ENCODE results near the gene CDC16.

CDC16 gene

GRCh38 chr13:114304346-114305034, 69.8 kb downstream of the CDC16 start:
- DNase-seq, result no peak

GRCh38 chr13:114309086-114309485, 74.4 kb downstream of the CDC16 start:
- no peak for DNase-seq

- no peak for DNase-seq
Observed at GRCh38 chr13:114309806-114310410, 75.2 kb downstream of the CDC16 start.

- DNase-seq, result no peak
Observed at GRCh38 chr13:114310956-114311355, 76.3 kb downstream of the CDC16 start.

GRCh38 chr13:114311387-114311786, 76.7 kb downstream of the CDC16 start:
- DNase-seq, result no peak

GRCh38 chr13:114311908-114312307, 77.2 kb downstream of the CDC16 start:
- DNase-seq, result no peak

- DNase-seq, result peak in 1 of 3 donors; percentile 29
Observed at GRCh38 chr13:114313061-114313860, 78.6 kb downstream of the CDC16 start.

- DNase-seq, result peak; percentile 98 to 99 (median 98)
Observed at GRCh38 chr13:114314074-114314912, 79.6 kb downstream of the CDC16 start, which contains the start of gene CHAMP1. Gene CHAMP1 (plus strand): TSS chr13:114314503. CDS start chr13:114323843, 9,340 bp downstream.

- DNase-seq, result no peak
Observed at GRCh38 chr13:114315074-114315785, 80.5 kb downstream of the CDC16 start.

- no peak for DNase-seq
Observed at GRCh38 chr13:114318624-114319023, 83.9 kb downstream of the CDC16 start.

GRCh38 chr13:114319441-114319913, 84.8 kb downstream of the CDC16 start:
- DNase-seq, result no peak

- no peak for DNase-seq
Observed at GRCh38 chr13:114320065-114320464, 85.4 kb downstream of the CDC16 start.

- DNase-seq, result no peak
Observed at GRCh38 chr13:114321256-114321655, 86.6 kb downstream of the CDC16 start.

Data from suppressor macrophage treated with lipopolysaccharide for 1 hour (primary cell).